ENCODE data around the gene COPRS.
"Not testable (repeated sequence)": the region's sequence is repeated elsewhere in the genome, so short reads cannot be mapped to it uniquely, and the experiment has no call there.

Gene COPRS

GRCh38 chr17:31843070-31843745, 15.8 kb downstream of the COPRS start:
- DNase-seq: no peak

- peak; percentile 82 for DNase-seq
Measured at GRCh38 chr17:31842195-31843069, 16.6 kb downstream of the COPRS start.

DNA sequence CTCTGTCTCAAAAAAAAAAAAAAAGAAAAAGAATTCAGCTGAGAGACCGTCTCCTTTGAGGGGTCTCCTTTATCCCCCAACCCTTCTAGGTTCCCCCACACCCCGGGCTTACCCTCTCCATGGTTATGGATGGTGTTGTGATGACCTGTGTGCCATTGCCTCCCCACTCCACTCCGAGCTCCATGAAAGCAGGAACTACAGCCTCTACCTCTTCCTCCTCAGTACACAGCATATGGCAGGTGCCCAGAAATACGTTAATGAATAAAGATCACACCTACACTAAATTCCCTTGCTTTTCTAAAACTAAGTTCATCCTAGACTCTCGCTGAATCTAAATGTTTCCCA, 17.2 kb downstream of the COPRS start:
- DNase-seq: no peak

- DNase-seq: no peak
Measured at GRCh38 chr17:31838636-31839225, 20.3 kb downstream of the COPRS start.

- DNase-seq: no peak
Measured at GRCh38 chr17:31835984-31836383, 23.1 kb downstream of the COPRS start.

DNA sequence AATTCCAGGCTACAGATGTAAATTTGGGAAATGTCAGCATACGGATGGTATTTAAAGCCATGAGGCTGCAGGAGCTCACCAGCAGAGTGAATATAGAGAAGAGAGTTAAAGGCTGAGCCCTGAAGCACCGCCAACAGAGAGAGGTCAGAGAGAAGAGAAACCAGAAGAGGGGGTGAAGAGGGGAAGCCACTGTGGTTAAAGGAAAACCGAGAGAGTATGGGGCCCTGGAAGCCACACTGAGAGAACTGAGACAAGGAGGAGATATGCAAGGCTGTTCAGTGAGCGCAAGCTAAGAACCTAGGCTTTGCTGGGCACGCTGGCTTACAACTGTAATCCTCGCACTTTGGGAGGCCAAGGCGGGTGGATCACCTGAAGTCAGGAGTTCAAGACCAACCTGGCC, 24.6 kb downstream of the COPRS start:
- no peak for DNase-seq

GRCh38 chr17:31832746-31833145, 26.3 kb downstream of the COPRS start:
- DNase-seq: no peak

- DNase-seq: no peak
Measured at GRCh38 chr17:31830971-31831858, 27.8 kb downstream of the COPRS start.

- no peak for DNase-seq
Measured at GRCh38 chr17:31829649-31830048, 29.4 kb downstream of the COPRS start.

DNA sequence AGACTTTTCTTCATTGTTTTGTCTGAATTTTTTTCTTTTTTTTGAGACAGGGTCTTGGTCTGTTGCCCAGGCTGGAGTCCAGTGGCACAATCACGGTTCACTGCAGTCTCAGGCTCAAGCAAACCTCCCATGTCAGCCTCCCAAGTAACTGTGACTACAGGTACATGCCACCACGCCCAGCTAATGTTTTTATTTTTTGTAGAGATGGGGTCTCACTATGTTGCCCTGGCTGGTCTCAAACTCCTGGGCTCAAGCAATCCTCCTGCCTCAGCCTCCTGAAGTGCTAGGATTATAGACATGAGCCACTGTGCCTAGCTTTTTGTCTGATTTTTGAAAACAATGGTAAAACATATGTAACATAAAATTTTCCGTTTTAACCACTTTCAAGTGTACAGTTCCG, 30.1 kb downstream of the COPRS start:
- not testable (repeated sequence) for DNase-seq

- no peak for DNase-seq
Measured at GRCh38 chr17:31825961-31826691, 32.9 kb downstream of the COPRS start.

DNA sequence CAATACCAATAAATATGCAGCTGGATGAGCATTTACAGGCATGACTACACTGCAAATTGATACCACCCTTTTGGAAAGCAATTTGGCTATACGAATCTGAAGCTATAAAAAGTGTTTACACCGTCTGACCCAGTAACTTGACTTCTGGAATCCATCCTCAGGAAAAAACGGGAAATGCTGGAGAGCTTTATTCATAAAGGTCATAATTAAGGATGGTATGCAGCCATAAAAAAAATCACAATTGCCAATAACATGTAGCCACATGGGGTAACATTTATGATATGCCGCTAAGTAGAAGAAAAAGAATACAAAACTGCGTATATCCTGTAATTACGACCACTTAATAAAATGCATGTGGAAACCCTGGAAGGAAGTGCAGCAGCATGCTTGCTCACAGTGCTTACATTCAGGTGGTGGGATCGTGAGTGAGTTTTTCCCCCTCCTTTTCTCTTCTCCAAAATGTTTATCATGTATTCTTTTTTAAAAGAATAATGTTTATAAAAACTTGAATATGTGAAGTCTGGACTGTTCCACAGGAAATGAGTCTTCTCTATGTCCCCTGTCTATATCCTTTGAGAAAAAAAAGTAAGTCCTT, 34.2 kb downstream of the COPRS start:
- no peak for DNase-seq

DNA sequence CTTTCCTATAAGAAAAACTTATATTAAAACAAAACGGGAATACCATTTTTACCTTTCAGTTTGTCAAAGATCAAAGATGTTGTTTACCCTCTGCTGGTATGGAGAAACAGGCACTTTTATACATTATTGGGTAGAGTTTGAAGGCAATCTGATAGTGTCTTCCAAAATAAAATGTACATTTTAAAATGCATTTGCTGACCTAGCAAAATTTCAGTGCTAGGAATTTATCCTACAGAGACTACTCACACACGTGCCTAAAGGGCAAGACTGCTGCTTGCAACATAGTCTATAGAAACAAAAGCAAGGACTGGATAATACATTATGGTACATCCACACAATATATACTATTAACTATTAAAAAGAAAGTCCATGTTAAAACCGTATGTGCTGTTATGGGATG, 36.0 kb downstream of the COPRS start:
- no peak for DNase-seq

GRCh38 chr17:31820691-31821435, 38.2 kb downstream of the COPRS start:
- no peak for DNase-seq

DNA sequence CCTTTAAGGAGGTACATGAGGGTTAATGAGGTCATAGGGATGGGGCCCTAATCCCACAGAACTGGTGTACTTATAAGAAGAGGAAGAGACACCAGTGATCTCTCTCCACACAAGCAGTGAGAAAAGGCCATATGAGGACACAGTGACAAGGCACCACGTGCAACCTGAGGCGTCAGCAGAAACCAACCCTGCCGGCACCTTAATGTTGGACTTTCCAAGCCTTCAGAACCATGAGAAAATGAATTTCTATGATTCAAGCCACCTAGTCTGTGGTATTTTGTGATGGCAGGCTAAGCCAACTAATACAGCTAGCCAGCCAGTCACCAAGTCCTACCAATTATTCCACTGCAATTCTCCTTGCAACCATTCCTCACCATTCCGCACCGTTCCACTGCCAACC, 39.5 kb downstream of the COPRS start:
- no peak for DNase-seq

DNA sequence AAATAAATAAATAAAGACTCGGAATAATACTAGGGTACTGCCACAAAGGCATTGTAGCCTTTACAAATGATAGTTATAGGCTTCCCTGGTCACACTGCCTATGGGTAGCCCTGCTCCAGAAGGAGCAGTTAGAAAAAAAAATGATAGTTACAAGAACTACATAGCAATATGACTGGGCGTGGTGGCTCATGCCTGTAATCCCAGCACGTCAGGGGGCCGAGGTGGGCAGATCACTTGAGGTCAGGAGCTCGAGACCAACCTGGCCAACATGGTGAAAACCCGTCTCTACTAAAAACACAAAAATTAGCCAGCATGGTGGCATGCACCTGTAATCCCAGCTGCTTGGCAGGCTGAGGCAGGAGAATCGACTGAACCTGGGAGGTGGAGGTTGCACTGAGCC, 40.2 kb downstream of the COPRS start:
- DNase-seq: not testable (repeated sequence)

GRCh38 chr17:31815212-31815730, 43.8 kb downstream of the COPRS start:
- DNase-seq: no peak

- DNase-seq: no peak
Measured at GRCh38 chr17:31811101-31811500, 47.9 kb downstream of the COPRS start.

DNA sequence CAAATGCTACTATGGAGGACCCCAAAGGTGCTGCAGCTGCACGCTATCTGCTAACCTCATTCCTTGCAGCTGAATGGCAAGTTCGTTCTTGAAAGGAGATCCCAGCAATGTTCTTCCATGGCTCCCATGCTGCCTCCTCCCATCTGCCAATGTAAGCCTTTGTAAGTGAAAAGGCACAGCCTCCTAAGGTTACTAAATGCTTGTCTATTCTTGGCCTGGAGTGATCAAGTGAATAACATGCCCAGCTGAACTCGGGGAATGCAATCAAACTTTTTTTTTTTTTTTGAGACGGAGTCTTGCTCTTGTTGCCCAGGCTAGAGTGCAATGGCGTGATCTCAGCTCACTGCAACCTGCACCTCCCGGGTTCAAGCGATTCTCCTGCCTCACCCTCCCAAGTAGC, 49.2 kb downstream of the COPRS start:
- not testable (repeated sequence) for DNase-seq

- no peak for DNase-seq
Measured at GRCh38 chr17:31808521-31809050, 50.5 kb downstream of the COPRS start.

DNA sequence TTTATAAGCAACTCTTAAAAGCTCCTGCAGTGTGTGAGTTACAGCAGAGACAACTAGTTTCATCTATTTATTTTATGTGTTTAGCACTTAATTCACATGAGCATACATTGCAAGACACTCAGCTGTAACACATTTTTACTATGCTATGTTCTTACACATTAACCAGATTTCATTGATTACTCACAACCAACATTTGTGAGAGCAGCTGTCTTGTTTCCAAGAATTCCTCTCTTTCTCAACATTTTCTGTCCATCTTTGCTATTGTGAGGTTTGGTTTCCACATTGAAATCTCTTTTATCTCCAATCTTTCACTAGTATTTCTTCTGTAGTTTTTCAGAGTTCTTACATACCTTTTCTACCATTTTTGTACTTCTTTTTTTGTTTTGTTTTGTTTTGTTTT, 51.2 kb downstream of the COPRS start:
- no peak for DNase-seq
